Activated CD8-positive, alpha-beta memory T cell treated with anti-CD3 and anti-CD28 coated beads, Interleukin-2, amount 10 ng/mL, durations not matched to agents 7 days and 5 days (primary cell): ENCODE data around the gene OLFML1. TPM values are rescaled to one million over a fixed set of nuclear protein-coding genes. Genes with fewer than 3 reads are reported as not detected.

ENCODE experiments used
- ATAC-seq: fragments of 150-1000 bp; cut with Tn5 transposase; one replicate; pipeline ENCODE4 v1.10.0; 2021; ENCODE audit warnings: moderate library complexity
- CTCF ChIA-PET: fragments of 350-600 bp; sonication (Branson Sonifier 250); formaldehyde crosslinking; loops from one replicate; lab custom pipeline; 2021; ENCODE audit warnings: antibody characterized with exemption; lab: Charles Lee
- DNase-seq: peaks from one replicate; pipeline ENCODE4 v3.0.0-alpha.2; 2020
- H3K27ac Mint-ChIP-seq: one replicate; pipeline ENCODE4 v1.8.0; 2021; ENCODE audit warnings: mild to moderate bottlenecking, mixed read lengths
- H3K27me3 Mint-ChIP-seq: one replicate; pipeline ENCODE4 v1.8.0; 2021; ENCODE audit warnings: mixed read lengths
- H3K36me3 Mint-ChIP-seq: one replicate; pipeline ENCODE4 v1.8.0; 2021; ENCODE audit warnings: mild to moderate bottlenecking, mixed read lengths
- H3K4me1 Mint-ChIP-seq: one replicate; pipeline ENCODE4 v1.8.0; 2021; ENCODE audit warnings: mixed read lengths
- H3K4me3 Mint-ChIP-seq: one replicate; pipeline ENCODE4 v1.8.0; 2021; ENCODE audit warnings: mild to moderate bottlenecking, moderate library complexity, mixed read lengths
- H3K9me3 Mint-ChIP-seq: one replicate; pipeline ENCODE4 v1.8.0; 2022; ENCODE audit warnings: low read depth, mixed read lengths
- total RNA-seq, 2 experiments: library from RNA; stranded (reverse); gene quantifications; one replicate each; pipeline ENCODE4 v1.2.3, GENCODE V29; 2021

The OLFML1 gene
- not detected for total RNA-seq

GRCh38 chr11:7485186-7486097 lies at the start of gene OLFML1:
TSS of gene OLFML1 (plus strand) at chr11:7485506. CDS start at chr11:7485876, 370 bp downstream.
- Mint-ChIP-seq H3K27me3 (peaks cover 10% of the 10 kb centered on the region), H3K4me1 (no peaks in the 10 kb centered on the region), H3K36me3 (no peaks in the 10 kb centered on the region), H3K4me3 (no peak within 1 kb of the TSS), H3K9me3 (no peaks in the 10 kb centered on the region), H3K27ac (no peak within 1 kb of the TSS)
- no peak for ATAC-seq
- CTCF ChIA-PET = interaction anchor here (2.4 kb wide), 1 partner anchor 172 kb away, joined by 6 read pairs; no protein-coding TSS in a partner anchor
- no peak for DNase-seq

- DNase-seq (no peak), ATAC-seq (no peak)
- CTCF ChIA-PET = interaction anchor here (1.4 kb wide), 1 partner anchor 251 kb away, joined by 4 read pairs; no protein-coding TSS in a partner anchor
- Mint-ChIP-seq H3K4me3 (no peak overlapping the region), H3K4me1 (peaks cover 14% of the 10 kb centered on the region), H3K9me3 (no peaks in the 10 kb centered on the region), H3K36me3 (peaks cover 7% of the 10 kb centered on the region), H3K27ac (peak overlapping the region; percentile 41), H3K27me3 (no peaks in the 10 kb centered on the region)
Measured at GRCh38 chr11:7436146-7436545, 49.2 kb upstream of the OLFML1 start.

- Mint-ChIP-seq H3K9me3 (no peaks in the 10 kb centered on the region), H3K4me1 (peaks cover 14% of the 10 kb centered on the region), H3K27ac (peak overlapping the region; percentile 86), H3K4me3 (no peak overlapping the region), H3K27me3 (no peaks in the 10 kb centered on the region), H3K36me3 (peaks cover 7% of the 10 kb centered on the region)
- peak; percentile 59 for DNase-seq
- peak; percentile 84 for ATAC-seq
- CTCF ChIA-PET = interaction anchor here (0.7 to 1.6 kb wide), 4 partner anchors 74 to 251 kb away, joined by 3 to 4 read pairs (median 3); no protein-coding TSS in a partner anchor
Measured at GRCh38 chr11:7436657-7437056, 48.6 kb upstream of the OLFML1 start.

GRCh38 chr11:7437696-7438095 lies 47.6 kb upstream of the OLFML1 start:
- CTCF ChIA-PET = interaction anchor here (1.4 to 1.6 kb wide), 2 partner anchors 73 to 250 kb away, joined by 3 to 4 read pairs; no protein-coding TSS in a partner anchor

GRCh38 chr11:7439746-7440320 lies 45.5 kb upstream of the OLFML1 start:
- no peaks in the 10 kb centered on the region for H3K9me3 Mint-ChIP-seq
- H3K27ac Mint-ChIP-seq = no peak overlapping the region
- peaks cover 14% of the 10 kb centered on the region for H3K4me1 Mint-ChIP-seq
- no peak for DNase-seq
- CTCF ChIA-PET = interaction anchor here (0.9 kb wide), 1 partner anchor 87 kb away, joined by 3 read pairs; no protein-coding TSS in a partner anchor
- peaks cover 4% of the 10 kb centered on the region for H3K27me3 Mint-ChIP-seq
- H3K4me3 Mint-ChIP-seq = no peak overlapping the region
- no peak for ATAC-seq
- H3K36me3 Mint-ChIP-seq = peaks cover 7% of the 10 kb centered on the region

More at GRCh38 chr11:7437696-7438095, 47.6 kb upstream of the OLFML1 start:
- Mint-ChIP-seq H3K4me3 (no peak overlapping the region), H3K27ac (no peak overlapping the region), H3K36me3 (peaks cover 7% of the 10 kb centered on the region), H3K27me3 (no peaks in the 10 kb centered on the region), H3K9me3 (no peaks in the 10 kb centered on the region), H3K4me1 (peaks cover 14% of the 10 kb centered on the region)
- DNase-seq (no peak), ATAC-seq (no peak)

- DNase-seq = peak; percentile 82
- H3K4me3 Mint-ChIP-seq = no peak overlapping the region
- ATAC-seq = peak; percentile 84
- peaks cover 8% of the 10 kb centered on the region for H3K27me3 Mint-ChIP-seq
- no peaks in the 10 kb centered on the region for H3K9me3 Mint-ChIP-seq
- CTCF ChIA-PET = interaction anchor here (0.6 to 3.4 kb wide), 23 partner anchors 8 to 688 kb away, joined by 3 to 25 read pairs (median 4); no protein-coding TSS in a partner anchor
- no peak overlapping the region for H3K27ac Mint-ChIP-seq
- no peaks in the 10 kb centered on the region for H3K4me1 Mint-ChIP-seq
- H3K36me3 Mint-ChIP-seq = no peaks in the 10 kb centered on the region
Measured at GRCh38 chr11:7442588-7443215, 42.6 kb upstream of the OLFML1 start.

- H3K36me3 Mint-ChIP-seq = no peaks in the 10 kb centered on the region
- no peaks in the 10 kb centered on the region for H3K9me3 Mint-ChIP-seq
- H3K4me3 Mint-ChIP-seq = no peak overlapping the region
- ATAC-seq (no peak), DNase-seq (no peak)
- H3K27ac Mint-ChIP-seq = no peak overlapping the region
- peaks cover 8% of the 10 kb centered on the region for H3K27me3 Mint-ChIP-seq
- CTCF ChIA-PET = interaction anchor here (3.4 kb wide), 1 partner anchor 347 kb away, joined by 25 read pairs; no protein-coding TSS in a partner anchor
- H3K4me1 Mint-ChIP-seq = no peaks in the 10 kb centered on the region
Measured at GRCh38 chr11:7444091-7444981, 41.0 kb upstream of the OLFML1 start.

- no peak overlapping the region for H3K27ac Mint-ChIP-seq
- DNase-seq = no peak
- H3K4me3 Mint-ChIP-seq = no peak overlapping the region
- ATAC-seq = no peak
- H3K9me3 Mint-ChIP-seq = no peaks in the 10 kb centered on the region
- CTCF ChIA-PET = no interaction called here
- no peaks in the 10 kb centered on the region for H3K36me3 Mint-ChIP-seq
- H3K4me1 Mint-ChIP-seq = no peaks in the 10 kb centered on the region
- peaks cover 8% of the 10 kb centered on the region for H3K27me3 Mint-ChIP-seq
Measured at GRCh38 chr11:7445564-7445963, 39.7 kb upstream of the OLFML1 start.

- DNase-seq (no peak), ATAC-seq (no peak)
- Mint-ChIP-seq H3K9me3 (no peaks in the 10 kb centered on the region), H3K36me3 (no peaks in the 10 kb centered on the region), H3K4me1 (no peaks in the 10 kb centered on the region), H3K4me3 (no peak overlapping the region), H3K27ac (no peak overlapping the region), H3K27me3 (peaks cover 8% of the 10 kb centered on the region)
- CTCF ChIA-PET = interaction anchor here (1.0 kb wide), 1 partner anchor 95 kb away, joined by 3 read pairs; no protein-coding TSS in a partner anchor
Measured at GRCh38 chr11:7448201-7448600, 37.1 kb upstream of the OLFML1 start.

- Mint-ChIP-seq H3K4me1 (no peaks in the 10 kb centered on the region), H3K36me3 (no peaks in the 10 kb centered on the region), H3K27ac (no peak overlapping the region), H3K27me3 (peaks cover 7% of the 10 kb centered on the region), H3K9me3 (no peaks in the 10 kb centered on the region), H3K4me3 (no peak overlapping the region)
- CTCF ChIA-PET = no interaction called here
- DNase-seq (no peak), ATAC-seq (no peak)
Measured at GRCh38 chr11:7449211-7449840, 36.0 kb upstream of the OLFML1 start.

- H3K4me1 Mint-ChIP-seq = no peaks in the 10 kb centered on the region
Measured at GRCh38 chr11:7449841-7450214, 35.5 kb upstream of the OLFML1 start.

GRCh38 chr11:7450836-7451235 lies 34.5 kb upstream of the OLFML1 start:
- no peaks in the 10 kb centered on the region for H3K9me3 Mint-ChIP-seq
- H3K4me3 Mint-ChIP-seq = no peak overlapping the region
- H3K27ac Mint-ChIP-seq = no peak overlapping the region
- H3K36me3 Mint-ChIP-seq = no peaks in the 10 kb centered on the region
- no peaks in the 10 kb centered on the region for H3K4me1 Mint-ChIP-seq
- no peaks in the 10 kb centered on the region for H3K27me3 Mint-ChIP-seq
- DNase-seq (no peak), ATAC-seq (no peak)
- CTCF ChIA-PET = interaction anchor here (0.6 to 1.3 kb wide), 2 partner anchors 8 to 97 kb away, joined by 3 read pairs; no protein-coding TSS in a partner anchor

More at GRCh38 chr11:7449841-7450214, 35.5 kb upstream of the OLFML1 start:
- H3K27ac Mint-ChIP-seq = no peak overlapping the region
- H3K27me3 Mint-ChIP-seq = peaks cover 4% of the 10 kb centered on the region
- no peaks in the 10 kb centered on the region for H3K36me3 Mint-ChIP-seq
- no peak overlapping the region for H3K4me3 Mint-ChIP-seq
- H3K9me3 Mint-ChIP-seq = no peaks in the 10 kb centered on the region
- DNase-seq (no peak), ATAC-seq (no peak)
- CTCF ChIA-PET = interaction anchor here (1.3 kb wide), 1 partner anchor 98 kb away, joined by 3 read pairs; no protein-coding TSS in a partner anchor
